Measurements from ENCODE around the gene LCOR.

Gene LCOR

DNA sequence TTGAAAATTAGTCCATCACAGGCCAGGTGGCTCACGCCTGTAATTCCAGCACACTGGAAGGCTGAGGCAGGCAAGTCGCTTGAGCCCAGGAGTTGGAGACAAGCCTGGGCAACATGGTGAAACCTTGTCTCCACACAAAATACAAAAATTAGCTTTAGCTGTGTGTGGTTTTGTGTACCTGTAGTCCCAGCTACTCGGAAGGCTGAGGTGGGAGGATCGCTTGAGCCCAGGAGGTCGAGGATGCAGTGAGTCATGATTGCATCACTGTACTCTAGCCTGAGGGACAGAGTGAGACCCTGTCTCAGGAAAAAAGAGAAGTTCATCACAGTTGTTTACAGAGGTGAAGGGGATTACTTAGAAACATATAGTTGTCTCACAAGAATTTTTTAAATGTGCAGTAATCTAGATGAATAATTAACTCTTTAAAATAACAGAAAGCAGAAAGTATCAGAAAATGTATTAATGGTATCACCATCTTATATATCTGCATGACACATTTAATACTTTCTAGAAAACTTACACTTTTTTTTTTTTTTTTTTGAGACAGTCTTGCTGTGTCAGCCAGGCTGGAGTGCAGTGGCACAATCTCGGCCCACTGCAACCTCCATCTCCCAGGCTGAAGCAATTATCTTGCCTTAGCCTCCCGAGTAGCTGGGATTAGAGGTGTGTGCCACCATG, 8.9 kb downstream of the LCOR start:
- H4K91ac ChIP-seq (ENCODE audit: low read length) = no peak overlapping the region
- peaks cover 0 to 9% of the 10 kb centered on the region in 2 experiments for H3K36me3 ChIP-seq (ENCODE audit: control insufficient read depth in 1 of 2, insufficient read depth in 2 of 2, low read depth in 1 of 2, low read length in 2 of 2)
- no peak overlapping the region for H3K18ac ChIP-seq (ENCODE audit: low read depth in 1 of 2, low read length in 2 of 2)
- H3K4me2 ChIP-seq (ENCODE audit: low read length, poor library complexity, severe bottlenecking) = no peak overlapping the region
- H2BK5ac ChIP-seq (ENCODE audit: low read depth, low read length, poor library complexity, severe bottlenecking) = no peak overlapping the region
- no peaks in the 10 kb centered on the region for H3K27me3 ChIP-seq (ENCODE audit: control insufficient read depth in 1 of 2, insufficient read depth in 1 of 2, low read length in 2 of 2)
- H3K27ac ChIP-seq (ENCODE audit: low read length, poor library complexity, severe bottlenecking) = peak overlapping the region; percentile 80
- no peak overlapping the region for H3K23ac ChIP-seq (ENCODE audit: low read length in 2 of 2)
- H2BK15ac ChIP-seq (ENCODE audit: low read depth, poor library complexity, severe bottlenecking) = no peak overlapping the region
- H3K4me1 ChIP-seq (ENCODE audit: control insufficient read depth, insufficient read depth, low read depth, low read length) = peaks cover 11% of the 10 kb centered on the region
- H4K8ac ChIP-seq (ENCODE audit: low read length) = no peak overlapping the region
- H2AFZ ChIP-seq (ENCODE audit: low read depth, low read length) = no peak overlapping the region
- H2BK12ac ChIP-seq (ENCODE audit: low read length in 2 of 2) = no peak overlapping the region
- H3K79me1 ChIP-seq (replicated peaks; ENCODE audit: low read length, poor library complexity, severe bottlenecking) = peaks cover 2% of the 10 kb centered on the region
- H3K9ac ChIP-seq (ENCODE audit: low read length) = no peak overlapping the region
- no peak overlapping the region for H3K4me3 ChIP-seq (ENCODE audit: insufficient read depth in 1 of 2, low read depth in 1 of 2, low read length in 2 of 2)
- no peak overlapping the region for H3K14ac ChIP-seq (ENCODE audit: low read length in 2 of 2)
- H3K4ac ChIP-seq (ENCODE audit: low read depth in 1 of 2, low read length in 2 of 2) = no peak overlapping the region
- DNase-seq = peak; percentile 73
- no peaks in the 10 kb centered on the region for H3K9me3 ChIP-seq (ENCODE audit: control insufficient read depth, low read length)
- H2BK120ac ChIP-seq (ENCODE audit: low read depth, low read length) = no peak overlapping the region
- WGBS = 45% methylated on average over 6 of the region's 7 CpGs
- H2AK5ac ChIP-seq (ENCODE audit: low read length, severe bottlenecking) = no peak overlapping the region

DNA sequence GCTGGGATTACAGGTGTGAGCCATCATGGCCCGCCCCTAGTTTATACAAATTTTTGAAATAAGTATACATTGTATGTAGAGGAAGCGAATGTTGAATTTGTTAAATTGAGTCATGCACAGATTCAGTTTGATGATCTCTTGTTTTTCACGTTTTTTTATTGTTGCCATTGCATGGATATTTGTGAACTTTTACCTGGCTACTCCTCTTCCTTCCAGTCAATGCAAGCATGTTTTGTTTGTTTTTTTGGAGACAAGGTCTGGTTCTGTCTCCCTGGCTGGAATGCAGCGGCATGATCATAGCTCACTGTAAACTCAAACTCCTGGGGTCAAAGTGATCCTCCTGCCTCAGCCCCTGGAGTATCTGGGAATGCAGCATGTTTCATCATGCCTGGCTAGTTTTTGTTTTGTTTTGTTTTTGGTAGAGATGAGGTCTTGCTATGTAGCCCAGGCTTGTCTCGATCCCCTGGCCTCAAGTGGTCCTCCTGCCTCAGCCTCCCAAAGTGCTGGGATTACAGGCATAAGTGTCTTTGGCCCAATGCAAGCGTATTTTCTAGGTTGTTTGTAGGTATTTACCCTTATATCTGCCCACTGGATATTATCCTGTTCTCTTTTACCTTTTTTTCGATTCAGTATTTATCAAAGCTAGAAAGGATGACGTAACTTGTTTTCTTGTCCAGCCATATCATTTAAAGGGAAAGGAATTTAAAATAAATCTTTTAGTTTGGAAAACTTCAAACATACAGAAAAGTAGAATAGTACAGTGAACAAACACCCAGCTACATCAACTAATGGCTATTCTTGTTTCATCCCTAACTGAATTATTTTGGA, 11.0 kb downstream of the LCOR start:
- DNase-seq = no peak
- no peak overlapping the region for H3K4me2 ChIP-seq (ENCODE audit: low read length, poor library complexity, severe bottlenecking)
- H2BK12ac ChIP-seq (ENCODE audit: low read length in 2 of 2) = no peak overlapping the region
- peaks cover 13% of the 10 kb centered on the region for H3K4me1 ChIP-seq (ENCODE audit: control insufficient read depth, insufficient read depth, low read depth, low read length)
- no peak overlapping the region for H2AFZ ChIP-seq (ENCODE audit: low read depth, low read length)
- no peak overlapping the region for H3K4me3 ChIP-seq (ENCODE audit: insufficient read depth in 1 of 2, low read depth in 1 of 2, low read length in 2 of 2)
- no peak overlapping the region for H2BK5ac ChIP-seq (ENCODE audit: low read depth, low read length, poor library complexity, severe bottlenecking)
- no peak overlapping the region for H3K9ac ChIP-seq (ENCODE audit: low read length)
- peak overlapping the region; percentile 4 for H3K27ac ChIP-seq (ENCODE audit: low read length, poor library complexity, severe bottlenecking)
- H4K91ac ChIP-seq (ENCODE audit: low read length) = no peak overlapping the region
- no peak overlapping the region for H3K14ac ChIP-seq (ENCODE audit: low read length in 2 of 2)
- peaks cover 4% of the 10 kb centered on the region for H3K79me1 ChIP-seq (replicated peaks; ENCODE audit: low read length, poor library complexity, severe bottlenecking)
- H3K27me3 ChIP-seq (ENCODE audit: control insufficient read depth in 1 of 2, insufficient read depth in 1 of 2, low read length in 2 of 2) = no peaks in the 10 kb centered on the region
- no peak overlapping the region for H3K23ac ChIP-seq (ENCODE audit: low read length in 2 of 2)
- H4K8ac ChIP-seq (ENCODE audit: low read length) = no peak overlapping the region
- WGBS = 95% methylated on average over 5 of the region's 8 CpGs
- H3K9me3 ChIP-seq (ENCODE audit: control insufficient read depth, low read length) = no peaks in the 10 kb centered on the region
- H3K4ac ChIP-seq (ENCODE audit: low read depth in 1 of 2, low read length in 2 of 2) = no peak overlapping the region
- H2BK120ac ChIP-seq (ENCODE audit: low read depth, low read length) = no peak overlapping the region
- no peak overlapping the region for H3K18ac ChIP-seq (ENCODE audit: low read depth in 1 of 2, low read length in 2 of 2)
- no peak overlapping the region for H2AK5ac ChIP-seq (ENCODE audit: low read length, severe bottlenecking)
- no peak overlapping the region for H2BK15ac ChIP-seq (ENCODE audit: low read depth, poor library complexity, severe bottlenecking)
- peaks cover 3% of the 10 kb centered on the region in 2 experiments for H3K36me3 ChIP-seq (ENCODE audit: control insufficient read depth in 1 of 2, insufficient read depth in 2 of 2, low read depth in 1 of 2, low read length in 2 of 2)

DNA sequence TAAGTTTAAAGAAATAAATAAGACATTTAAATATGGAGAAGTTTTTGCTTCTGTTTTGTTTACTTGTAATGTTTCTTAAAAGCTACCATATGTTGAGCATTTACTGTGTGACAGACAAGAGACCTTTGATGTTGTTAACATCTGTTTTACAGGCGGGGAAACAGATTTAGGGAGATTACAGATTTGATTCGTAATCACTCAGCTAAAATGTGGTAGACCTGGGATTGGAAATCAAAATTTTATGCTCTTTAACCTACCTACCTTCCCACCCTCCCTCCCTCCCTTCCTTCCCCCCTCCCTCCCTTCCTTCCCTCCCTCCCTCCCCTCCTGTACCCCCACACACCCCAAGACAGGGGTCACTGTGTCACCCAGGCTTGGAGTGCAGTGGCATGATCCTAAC, 11.7 kb downstream of the LCOR start:
- no peak for DNase-seq

DNA sequence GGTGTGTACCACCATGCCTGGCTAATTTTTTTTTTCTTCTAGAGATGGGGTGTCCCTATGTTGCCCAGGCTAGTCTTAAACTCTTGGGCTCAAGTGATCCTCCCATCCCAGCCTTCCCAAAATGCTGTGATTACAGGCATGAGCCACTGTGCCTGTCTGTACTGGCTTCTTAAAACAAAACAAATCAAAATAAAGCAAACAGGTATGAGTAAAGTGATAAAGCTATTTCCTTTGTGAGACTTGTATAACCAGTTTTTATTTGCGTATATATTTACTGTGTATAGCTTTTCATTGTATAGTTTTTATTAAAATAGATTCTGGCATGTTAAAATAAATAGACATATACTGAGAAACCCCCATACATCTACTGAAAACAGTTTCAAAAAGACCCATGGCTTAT, 14.3 kb downstream of the LCOR start:
- H2BK5ac ChIP-seq (ENCODE audit: low read depth, low read length, poor library complexity, severe bottlenecking) = no peak overlapping the region
- no peak overlapping the region for H2BK15ac ChIP-seq (ENCODE audit: low read depth, poor library complexity, severe bottlenecking)
- no peaks in the 10 kb centered on the region for H3K9me3 ChIP-seq (ENCODE audit: control insufficient read depth, low read length)
- H2AK5ac ChIP-seq (ENCODE audit: low read length, severe bottlenecking) = no peak overlapping the region
- WGBS = no CpG with 5 or more reads among the region's 1 CpG
- H3K4me2 ChIP-seq (ENCODE audit: low read length, poor library complexity, severe bottlenecking) = no peak overlapping the region
- no peaks in the 10 kb centered on the region for H3K27me3 ChIP-seq (ENCODE audit: control insufficient read depth in 1 of 2, insufficient read depth in 1 of 2, low read length in 2 of 2)
- H3K9ac ChIP-seq (ENCODE audit: low read length) = no peak overlapping the region
- H3K4ac ChIP-seq (ENCODE audit: low read depth in 1 of 2, low read length in 2 of 2) = no peak overlapping the region
- DNase-seq = no peak
- no peak overlapping the region for H2AFZ ChIP-seq (ENCODE audit: low read depth, low read length)
- H2BK12ac ChIP-seq (ENCODE audit: low read length in 2 of 2) = no peak overlapping the region
- H3K27ac ChIP-seq (ENCODE audit: low read length, poor library complexity, severe bottlenecking) = no peak overlapping the region
- no peak overlapping the region for H3K14ac ChIP-seq (ENCODE audit: low read length in 2 of 2)
- H2BK120ac ChIP-seq (ENCODE audit: low read depth, low read length) = no peak overlapping the region
- no peak overlapping the region for H4K91ac ChIP-seq (ENCODE audit: low read length)
- H4K8ac ChIP-seq (ENCODE audit: low read length) = no peak overlapping the region
- H3K4me3 ChIP-seq (ENCODE audit: insufficient read depth in 1 of 2, low read depth in 1 of 2, low read length in 2 of 2) = no peak overlapping the region
- H3K36me3 ChIP-seq (ENCODE audit: control insufficient read depth in 1 of 2, insufficient read depth in 2 of 2, low read depth in 1 of 2, low read length in 2 of 2) = peaks cover 0 to 3% of the 10 kb centered on the region in 2 experiments
- peaks cover 13% of the 10 kb centered on the region for H3K4me1 ChIP-seq (ENCODE audit: control insufficient read depth, insufficient read depth, low read depth, low read length)
- H3K23ac ChIP-seq (ENCODE audit: low read length in 2 of 2) = no peak overlapping the region
- H3K79me1 ChIP-seq (replicated peaks; ENCODE audit: low read length, poor library complexity, severe bottlenecking) = peaks cover 2% of the 10 kb centered on the region
- H3K18ac ChIP-seq (ENCODE audit: low read depth in 1 of 2, low read length in 2 of 2) = no peak overlapping the region

More for the DNA sequence above, 11.7 kb downstream of the LCOR start:
- no peak overlapping the region for H3K27ac ChIP-seq (ENCODE audit: low read length, poor library complexity, severe bottlenecking)
- H3K4me1 ChIP-seq (ENCODE audit: control insufficient read depth, insufficient read depth, low read depth, low read length) = peaks cover 13% of the 10 kb centered on the region
- no peak overlapping the region for H3K4me3 ChIP-seq (ENCODE audit: insufficient read depth in 1 of 2, low read depth in 1 of 2, low read length in 2 of 2)
- H3K36me3 ChIP-seq (ENCODE audit: control insufficient read depth in 1 of 2, insufficient read depth in 2 of 2, low read depth in 1 of 2, low read length in 2 of 2) = peaks cover 0 to 3% of the 10 kb centered on the region in 2 experiments
- WGBS = 100% methylated on average over 1 of the region's 2 CpGs
- H3K4me2 ChIP-seq (ENCODE audit: low read length, poor library complexity, severe bottlenecking) = no peak overlapping the region
- no peak overlapping the region for H4K8ac ChIP-seq (ENCODE audit: low read length)
- no peak overlapping the region for H3K14ac ChIP-seq (ENCODE audit: low read length in 2 of 2)
- H2BK15ac ChIP-seq (ENCODE audit: low read depth, poor library complexity, severe bottlenecking) = no peak overlapping the region
- no peak overlapping the region for H3K4ac ChIP-seq (ENCODE audit: low read depth in 1 of 2, low read length in 2 of 2)
- H3K18ac ChIP-seq (ENCODE audit: low read depth in 1 of 2, low read length in 2 of 2) = no peak overlapping the region
- no peak overlapping the region for H2AK5ac ChIP-seq (ENCODE audit: low read length, severe bottlenecking)
- peaks cover 4% of the 10 kb centered on the region for H3K79me1 ChIP-seq (replicated peaks; ENCODE audit: low read length, poor library complexity, severe bottlenecking)
- no peaks in the 10 kb centered on the region for H3K9me3 ChIP-seq (ENCODE audit: control insufficient read depth, low read length)
- no peaks in the 10 kb centered on the region for H3K27me3 ChIP-seq (ENCODE audit: control insufficient read depth in 1 of 2, insufficient read depth in 1 of 2, low read length in 2 of 2)
- H2BK12ac ChIP-seq (ENCODE audit: low read length in 2 of 2) = no peak overlapping the region
- H3K23ac ChIP-seq (ENCODE audit: low read length in 2 of 2) = no peak overlapping the region
- no peak overlapping the region for H2BK5ac ChIP-seq (ENCODE audit: low read depth, low read length, poor library complexity, severe bottlenecking)
- no peak overlapping the region for H3K9ac ChIP-seq (ENCODE audit: low read length)
- H4K91ac ChIP-seq (ENCODE audit: low read length) = no peak overlapping the region
- H2AFZ ChIP-seq (ENCODE audit: low read depth, low read length) = no peak overlapping the region
- no peak overlapping the region for H2BK120ac ChIP-seq (ENCODE audit: low read depth, low read length)
